WTC11 (cell line): ENCODE results near the gene CDC20B. TPM values are rescaled to one million over a fixed set of nuclear protein-coding genes. Genes with fewer than 3 reads are reported as not detected.

ENCODE experiments used
- ATAC-seq: fragments of 200-7000 bp; cut with Tn5 transposase; 2 replicates; pipeline ENCODE4 v1.10.0; 2021; ENCODE audit warnings: mild to moderate bottlenecking, moderate library complexity
- CTCF ChIA-PET: fragments of 300-600 bp; sonication (Branson Sonifier 250); formaldehyde crosslinking; loops from one replicate; lab custom pipeline; 2021; ENCODE audit warnings: antibody characterized with exemption; lab: Charles Lee
- POLR2A ChIA-PET: fragments of 350-600 bp; sonication (Branson Sonifier 250); formaldehyde crosslinking; loops from one replicate; lab custom pipeline; 2021; ENCODE audit warnings: antibody characterized with exemption; lab: Charles Lee
- DNase-seq: peaks from one replicate; pipeline ENCODE4 v3.0.0; 2021; ENCODE audit warnings: low spot score
- H3K27ac Mint-ChIP-seq: 2 replicates; pipeline ENCODE4 v1.8.0; 2021; ENCODE audit warnings: mixed read lengths
- H3K27me3 Mint-ChIP-seq: 2 replicates; pipeline ENCODE4 v1.8.0; 2021; ENCODE audit warnings: low read depth, mild to moderate bottlenecking, moderate library complexity, mixed read lengths
- H3K36me3 Mint-ChIP-seq: 2 replicates; pipeline ENCODE4 v1.8.0; 2021; ENCODE audit warnings: mixed read lengths
- H3K4me1 Mint-ChIP-seq: 2 replicates; pipeline ENCODE4 v1.8.0; 2022; ENCODE audit warnings: mixed read lengths
- H3K4me3 Mint-ChIP-seq: 2 replicates; pipeline ENCODE4 v1.8.0; 2021; ENCODE audit warnings: mild to moderate bottlenecking, moderate library complexity, mixed read lengths
- H3K9me3 Mint-ChIP-seq: 2 replicates; pipeline ENCODE4 v1.8.0; 2021; ENCODE audit warnings: mixed read lengths
- CREB1 ChIP-seq: sonication (generic); formaldehyde crosslinking; IDR thresholded peaks from 2 replicates; pipeline ENCODE4 v1.8.0; 2023; ENCODE audit warnings: mild to moderate bottlenecking, missing genetic modification reagents
- FOXP1 ChIP-seq: sonication (generic); formaldehyde crosslinking; IDR thresholded peaks from 2 replicates; pipeline ENCODE4 v1.8.0; 2022; ENCODE audit warnings: missing genetic modification reagents, mild to moderate bottlenecking, moderate library complexity, borderline replicate concordance
- PRDM15 ChIP-seq: sonication (generic); formaldehyde crosslinking; IDR thresholded peaks from 2 replicates; pipeline ENCODE4 v1.8.0; 2022; ENCODE audit warnings: missing genetic modification reagents
- SMAD4 ChIP-seq: sonication (generic); formaldehyde crosslinking; IDR thresholded peaks from 2 replicates; pipeline ENCODE4 v1.8.0; 2022; ENCODE audit warnings: mild to moderate bottlenecking, missing genetic modification reagents
- SP1 ChIP-seq: sonication (generic); formaldehyde crosslinking; conservative IDR thresholded peaks from 2 replicates; pipeline ENCODE4 v1.8.1; 2022; ENCODE audit warnings: missing genetic modification reagents
- TCF7 ChIP-seq: sonication (generic); formaldehyde crosslinking; IDR thresholded peaks from 2 replicates; pipeline ENCODE4 v1.8.0; 2022; ENCODE audit warnings: mild to moderate bottlenecking, low read depth, missing genetic modification reagents, moderate library complexity
- ZBTB21 ChIP-seq: sonication (generic); formaldehyde crosslinking; IDR thresholded peaks from 2 replicates; pipeline ENCODE4 v1.8.1; 2023; ENCODE audit warnings: mild to moderate bottlenecking, missing genetic modification reagents, borderline replicate concordance
- ZNF423 ChIP-seq: fragments of 250-450 bp; sonication (Bioruptor Pico); IDR thresholded peaks from 2 replicates; pipeline ENCODE4 v2.1.2; 2022; ENCODE audit warnings: mild to moderate bottlenecking, moderate library complexity
- ZNF512 ChIP-seq: sonication (generic); formaldehyde crosslinking; IDR thresholded peaks from 2 replicates; pipeline ENCODE4 v1.8.1; 2022; ENCODE audit warnings: missing genetic modification reagents, borderline replicate concordance
- total RNA-seq: library from RNA; stranded (reverse); gene quantifications from 3 replicates; pipeline ENCODE4 v1.2.3, GENCODE V29; 2021
- TF ChIP-seq, protein P1 (sequence below): sonication (generic); formaldehyde crosslinking; IDR thresholded peaks from 2 replicates; pipeline ENCODE4 v1.8.1; 2023; ENCODE audit warnings: mild to moderate bottlenecking, moderate library complexity, missing genetic modification reagents

The CDC20B gene
- total RNA-seq, 1 experiment from 2014 or later: not detected

GRCh38 chr5:55160493-55161209, 12.3 kb downstream of the CDC20B start:
- POLR2A ChIA-PET: interaction anchor here (0.7 to 1.3 kb wide), 2 partner anchors 16 to 256 kb away, joined by 3 read pairs; no protein-coding TSS in a partner anchor
- DNase-seq: no peak
- Mint-ChIP-seq H3K36me3 (peaks cover 21% of the 10 kb centered on the region), H3K9me3 (peaks cover 8% of the 10 kb centered on the region), H3K27ac (peak overlapping the region; percentile 72; the same call in 1 of the 2 replicates), H3K4me3 (peak overlapping the region; percentile 95), H3K27me3 (peaks cover 8% of the 10 kb centered on the region), H3K4me1 (peaks cover 8% of the 10 kb centered on the region)
- peak; percentile 56 for ATAC-seq
- CTCF ChIA-PET: interaction anchor here (0.6 to 2.1 kb wide), 33 partner anchors 8 to 917 kb away, joined by 3 to 137 read pairs (median 4); partner anchors contain the start of gene CDC20B
- TF ChIP-seq SP1 (CRISPR knock-in tag) (0 out of 2 replicates have a peak, but pooled peaks have one; percentile 18), TCF7 (CRISPR knock-in tag) (no peak)

- ChIA-PET CTCF (interaction anchor here (0.5 to 2.1 kb wide), 43 partner anchors 9 to 916 kb away, joined by 3 to 137 read pairs (median 4); partner anchors contain the start of gene CDC20B), POLR2A (interaction anchor here (0.7 to 1.3 kb wide), 6 partner anchors 13 to 274 kb away, joined by 3 to 5 read pairs (median 3); no protein-coding TSS in a partner anchor)
- DNase-seq (peak; percentile 21), ATAC-seq (peak; percentile 94)
- TF ChIP-seq FOXP1 (CRISPR knock-in tag): no peak
- TF ChIP-seq PRDM15 (CRISPR knock-in tag): peak; percentile 49; the same call in 1 of the 2 replicates
- TF ChIP-seq CREB1 (CRISPR knock-in tag): no peak
- no peak for TF ChIP-seq ZBTB21 (CRISPR knock-in tag)
- peaks cover 20% of the 10 kb centered on the region for H3K36me3 Mint-ChIP-seq
- H3K4me1 Mint-ChIP-seq: peaks cover 8% of the 10 kb centered on the region
- peak within 1 kb of the TSS; percentile 95 for H3K4me3 Mint-ChIP-seq
- peaks cover 10% of the 10 kb centered on the region for H3K9me3 Mint-ChIP-seq
- peak within 1 kb of the TSS; percentile 97 for H3K27ac Mint-ChIP-seq
- peaks cover 10% of the 10 kb centered on the region for H3K27me3 Mint-ChIP-seq
Measured at GRCh38 chr5:55159763-55160492, 13.0 kb downstream of the CDC20B start, which contains the start of gene GPX8. Gene GPX8 (plus strand): TSS chr5:55160171. CDS start chr5:55160193, 22 bp downstream.

DNA sequence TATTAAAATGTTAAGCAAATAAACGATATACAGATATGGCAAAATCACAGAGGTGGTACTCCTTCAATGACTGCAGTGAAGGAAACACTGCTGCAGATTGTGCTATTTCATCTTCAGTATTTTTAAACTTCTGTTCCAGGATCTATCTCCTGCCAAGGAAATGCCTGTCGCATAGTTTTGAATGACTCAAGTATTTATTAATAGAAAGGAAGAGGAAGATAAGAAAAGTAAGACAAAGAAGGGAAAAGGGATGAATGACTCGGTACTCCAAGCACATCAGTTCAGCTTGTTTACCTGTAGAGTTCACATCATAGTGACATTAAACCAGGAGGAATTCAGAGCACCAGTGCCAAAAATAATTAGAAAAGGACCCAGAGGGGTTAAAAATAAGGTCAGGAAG, 18.1 kb downstream of the CDC20B start:
- no peak for ATAC-seq
- Mint-ChIP-seq H3K36me3 (no peaks in the 10 kb centered on the region), H3K4me3 (no peak overlapping the region), H3K4me1 (no peaks in the 10 kb centered on the region)
- ChIA-PET POLR2A (no interaction called here), CTCF (interaction anchor here (0.7 kb wide), 1 partner anchor 195 kb away, joined by 4 read pairs; no protein-coding TSS in a partner anchor)
- DNase-seq: no peak
- TF ChIP-seq ZNF512 (CRISPR knock-in tag): no peak
- TF ChIP-seq, protein P1, sequence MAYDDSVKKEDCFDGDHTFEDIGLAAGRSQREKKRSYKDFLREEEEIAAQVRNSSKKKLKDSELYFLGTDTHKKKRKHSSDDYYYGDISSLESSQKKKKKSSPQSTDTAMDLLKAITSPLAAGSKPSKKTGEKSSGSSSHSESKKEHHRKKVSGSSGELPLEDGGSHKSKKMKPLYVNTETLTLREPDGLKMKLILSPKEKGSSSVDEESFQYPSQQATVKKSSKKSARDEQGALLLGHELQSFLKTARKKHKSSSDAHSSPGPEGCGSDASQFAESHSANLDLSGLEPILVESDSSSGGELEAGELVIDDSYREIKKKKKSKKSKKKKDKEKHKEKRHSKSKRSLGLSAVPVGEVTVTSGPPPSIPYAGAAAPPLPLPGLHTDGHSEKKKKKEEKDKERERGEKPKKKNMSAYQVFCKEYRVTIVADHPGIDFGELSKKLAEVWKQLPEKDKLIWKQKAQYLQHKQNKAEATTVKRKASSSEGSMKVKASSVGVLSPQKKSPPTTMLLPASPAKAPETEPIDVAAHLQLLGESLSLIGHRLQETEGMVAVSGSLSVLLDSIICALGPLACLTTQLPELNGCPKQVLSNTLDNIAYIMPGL (CRISPR knock-in tag): no peak
- no peak for TF ChIP-seq ZNF423 (CRISPR knock-in tag)
- no peak for TF ChIP-seq SMAD4 (CRISPR knock-in tag)
- TF ChIP-seq, all 79 proteins: peak for 0
- H3K27me3 Mint-ChIP-seq: peaks cover 10% of the 10 kb centered on the region
- H3K27ac Mint-ChIP-seq: no peak overlapping the region
- peaks cover 10% of the 10 kb centered on the region for H3K9me3 Mint-ChIP-seq
